IMR-90 (cell line): Measurements from ENCODE around the gene KIF22. TPM values are rescaled to one million over a fixed set of nuclear protein-coding genes. Genes with fewer than 3 reads are reported as not detected.
A peak's percentile ranks its signal among the peaks of the same experiment; 100 is the strongest.

Experiments
- ATAC-seq: fragments of 200-7000 bp; cut with Tn5 transposase; 2 replicates; pipeline ENCODE4 v1.9.1; 2020; ENCODE audit warnings: low read depth, mild to moderate bottlenecking, moderate library complexity
- Bru-seq: library from RNA; stranded (reverse); fragments of 400-500 nt; gene quantifications from one replicate; lab custom pipeline; 2021; lab: Mats Ljungman, UMichigan
- BruChase-seq, 2 experiments: library from RNA; stranded (reverse); fragments of 400-500 nt; gene quantifications; one replicate each; lab custom pipeline; 2021; lab: Mats Ljungman, UMichigan
- BruUV-seq: library from RNA; stranded (reverse); fragments of 400-500 nt; replicated peaks from 2 replicates; lab custom pipeline; 2021; lab: Mats Ljungman, UMichigan
- CTCF ChIA-PET: fragments of 300-600 bp; formaldehyde crosslinking; extraction: SDS; loops from one replicate; lab custom pipeline; 2021; ENCODE audit warnings: antibody characterized with exemption; lab: Yijun Ruan, JAX
- POLR2A ChIA-PET: fragments of 300-600 bp; sonication (Branson Sonifier 250); formaldehyde crosslinking; loops from one replicate; lab custom pipeline; 2022; ENCODE audit warnings: antibody characterized with exemption; ENCODE audit not compliant: unreplicated experiment; lab: Charles Lee
- DNase-seq: peaks from one replicate; pipeline ENCODE4 v3.0.0; 2013
- H2AFZ ChIP-seq: replicated peaks from 2 replicates; pipeline ENCODE3; 2013; ENCODE audit warnings: low read length, mild to moderate bottlenecking; ENCODE audit not compliant: poor library complexity
- H2AK5ac ChIP-seq: 2 replicates; pipeline ENCODE4 v1.6.1; 2013; ENCODE audit warnings: low read depth, low read length, inconsistent platforms
- H2AK9ac ChIP-seq: replicated peaks from 2 replicates; pipeline ENCODE3; 2013; ENCODE audit warnings: mild to moderate bottlenecking, low read depth, low read length, moderate library complexity; ENCODE audit not compliant: poor library complexity
- H2BK120ac ChIP-seq: 2 replicates; pipeline ENCODE4 v1.6.1; 2013; ENCODE audit warnings: low read depth, low read length, inconsistent platforms
- H2BK15ac ChIP-seq: 3 replicates; pipeline ENCODE4 v1.6.1; 2013; ENCODE audit warnings: low read depth, low read length, inconsistent platforms
- H2BK20ac ChIP-seq: 2 replicates; pipeline ENCODE4 v1.6.1; 2013; ENCODE audit warnings: low read depth, mild to moderate bottlenecking, inconsistent platforms, low read length, moderate library complexity
- H2BK5ac ChIP-seq: 2 replicates; pipeline ENCODE4 v1.6.1; 2013; ENCODE audit warnings: mild to moderate bottlenecking, low read depth, low read length, inconsistent platforms; ENCODE audit not compliant: poor library complexity, severe bottlenecking
- H3K14ac ChIP-seq: replicated peaks from 2 replicates; pipeline ENCODE4 v1.6.1; 2013; ENCODE audit warnings: low read depth, low read length, inconsistent platforms
- H3K18ac ChIP-seq: 2 replicates; pipeline ENCODE4 v1.6.1; 2013; ENCODE audit warnings: low read depth, low read length, control low read depth
- H3K23ac ChIP-seq: 2 replicates; pipeline ENCODE4 v1.6.1; 2013; ENCODE audit warnings: low read depth, low read length, inconsistent platforms
- H3K27ac ChIP-seq: 2 replicates; pipeline ENCODE4 v1.5.1; 2013; ENCODE audit warnings: mild to moderate bottlenecking, control low read depth, low read length; ENCODE audit not compliant: insufficient read depth
- H3K27me3 ChIP-seq: 2 replicates; pipeline ENCODE4 v1.6.1; 2013; ENCODE audit warnings: low read length; ENCODE audit not compliant: control insufficient read depth, insufficient read depth
- H3K36me3 ChIP-seq: 2 replicates; pipeline ENCODE4 v1.6.1; 2013; ENCODE audit warnings: low read length, mixed read lengths; ENCODE audit not compliant: control insufficient read depth, insufficient read depth
- H3K4ac ChIP-seq: 2 replicates; pipeline ENCODE4 v1.6.1; 2013; ENCODE audit warnings: low read depth, low read length, inconsistent platforms
- H3K4me1 ChIP-seq: 2 replicates; pipeline ENCODE4 v1.6.1; 2013; ENCODE audit warnings: low read length, mixed read lengths; ENCODE audit not compliant: control insufficient read depth, insufficient read depth
- H3K4me2 ChIP-seq: 2 replicates; pipeline ENCODE4 v1.6.1; 2013; ENCODE audit warnings: low read depth, mild to moderate bottlenecking, control low read depth, low read length, moderate library complexity
- H3K4me3 ChIP-seq: 2 replicates; pipeline ENCODE4 v1.5.1; 2013; ENCODE audit warnings: low read depth, mild to moderate bottlenecking, control low read depth, low read length, moderate library complexity; ENCODE audit not compliant: insufficient read depth
- H3K56ac ChIP-seq: 2 replicates; pipeline ENCODE4 v1.6.1; 2013; ENCODE audit warnings: low read length, inconsistent platforms; ENCODE audit not compliant: insufficient read depth; ENCODE audit errors: extremely low read depth
- H3K79me1 ChIP-seq, 2 experiments: 2 replicates each; pipeline ENCODE4 v1.6.1; 2013; ENCODE audit warnings: low read length in 2 of 2, inconsistent platforms in 1 of 2, low read depth in 1 of 2
- H3K9ac ChIP-seq: 2 replicates; pipeline ENCODE4 v1.6.1; 2013; ENCODE audit warnings: low read depth, low read length, control low read depth
- H3K9me1 ChIP-seq: 2 replicates; pipeline ENCODE4 v1.6.1; 2013; ENCODE audit warnings: low read length, inconsistent platforms; ENCODE audit not compliant: insufficient read depth
- H3K9me3 ChIP-seq: 2 replicates; pipeline ENCODE4 v1.6.1; 2013; ENCODE audit warnings: low read length; ENCODE audit not compliant: control insufficient read depth, insufficient read depth
- H4K20me1 ChIP-seq: 2 replicates; pipeline ENCODE4 v1.6.1; 2013; ENCODE audit warnings: low read length, inconsistent platforms; ENCODE audit not compliant: insufficient read depth
- H4K5ac ChIP-seq: 2 replicates; pipeline ENCODE4 v1.6.1; 2013; ENCODE audit warnings: mild to moderate bottlenecking, low read depth, low read length, control low read depth
- H4K8ac ChIP-seq, 2 experiments: 2 replicates each; pipeline ENCODE4 v1.6.1; 2013; ENCODE audit warnings: low read depth in 2 of 2, low read length in 2 of 2, control low read depth in 1 of 2, inconsistent platforms in 1 of 2
- H4K91ac ChIP-seq: 2 replicates; pipeline ENCODE4 v1.6.1; 2013; ENCODE audit warnings: low read depth, low read length, inconsistent platforms; ENCODE audit not compliant: insufficient read depth
- FOS ChIP-seq: fragments of 150-350 bp; IDR thresholded peaks from 2 replicates; pipeline ENCODE4 v1.6.1; 2016; ENCODE audit warnings: low read depth, low read length
- MAFK ChIP-seq: IDR thresholded peaks from 2 replicates; pipeline ENCODE4 v1.6.1; 2012; ENCODE audit warnings: low read depth, low read length, improper control_type of control experiment
- MAZ ChIP-seq: IDR thresholded peaks from 2 replicates; pipeline ENCODE4 v1.6.1; 2012; ENCODE audit warnings: low read depth, mild to moderate bottlenecking, low read length, improper control_type of control experiment, moderate library complexity, borderline replicate concordance
- MXI1 ChIP-seq: IDR thresholded peaks from 2 replicates; pipeline ENCODE4 v1.6.1; 2012; ENCODE audit warnings: low read depth, mild to moderate bottlenecking, low read length, moderate library complexity, borderline replicate concordance
- NFE2L2 ChIP-seq: fragments of 150-350 bp; IDR thresholded peaks from 2 replicates; pipeline ENCODE4 v1.6.1; 2016; ENCODE audit warnings: low read depth, mild to moderate bottlenecking, low read length
- POLR2A ChIP-seq: IDR thresholded peaks from 2 replicates; pipeline ENCODE4 v1.6.1; 2012; ENCODE audit warnings: mild to moderate bottlenecking, low read depth, low read length
- RAD21 ChIP-seq: IDR thresholded peaks from 2 replicates; pipeline ENCODE4 v1.6.1; 2012; ENCODE audit warnings: low read length, improper control_type of control experiment
- RCOR1 ChIP-seq: IDR thresholded peaks from 2 replicates; pipeline ENCODE4 v1.6.1; 2012; ENCODE audit warnings: mild to moderate bottlenecking, low read length, improper control_type of control experiment; ENCODE audit not compliant: insufficient replicate concordance
- RFX5 ChIP-seq: IDR thresholded peaks from 2 replicates; pipeline ENCODE4 v1.8.0; 2012; ENCODE audit warnings: low read depth, mild to moderate bottlenecking, low read length, moderate library complexity
- SMC3 ChIP-seq: fragments of 150-350 bp; IDR thresholded peaks from 2 replicates; pipeline ENCODE4 v1.6.1; 2016; ENCODE audit warnings: low read depth, mild to moderate bottlenecking, antibody characterized with exemption, low read length, moderate library complexity
- WGBS, 2 experiments: methylation state at CpG; one replicate each; pipeline versions ENCODE4 v1.1.5 to v1.1.7; 2013; ENCODE audit warnings: missing lambda C conversion rate in 2 of 2; ENCODE audit not compliant: insufficient read length in 1 of 2; ENCODE audit errors: extremely low coverage in 2 of 2; 5-methylcytosine and 5-hydroxymethylcytosine counted together
- dilution Hi-C: fragments of 300-500 bp; cut with HindIII; formaldehyde crosslinking; loops from one replicate; pipeline ENCODE4 v1.14.3; 2018; ENCODE audit warnings: low sequenced_read_pairs; ENCODE audit not compliant: unreplicated experiment
- in situ Hi-C: fragments of 300-500 bp; cut with MboI; formaldehyde crosslinking; loops from 3 replicates; pipeline ENCODE4 v1.14.3; 2019; ENCODE audit warnings: low sequenced_read_pairs, inconsistent platforms, mixed read lengths
- intact Hi-C: fragments of 100-400 bp; cut with micrococcal nuclease; formaldehyde crosslinking; loops from 2 replicates; pipeline ENCODE4 v1.10.0; 2022
- long read RNA-seq: library from polyadenylated mRNA; unstranded; transcript quantifications from one replicate; pipeline ENCODE4 v2.0.0, GENCODE V29; 2021; ENCODE audit not compliant: unreplicated experiment
- polyA plus RNA-seq, 3 experiments: library from polyadenylated mRNA; depleted of rRNA; stranded (reverse); fragments of >200 nt; gene quantifications; 2 replicates each; pipeline ENCODE4 v1.2.3, GENCODE V29; 2012; ENCODE audit warnings: low replicate concordance in 1 of 3
- total RNA-seq: library from RNA; depleted of rRNA; stranded (reverse); fragments of >200 nt; gene quantifications from 2 replicates; pipeline ENCODE4 v1.2.3, GENCODE V29; 2012; rRNA removed
- TF ChIP-seq, protein P1 (sequence below): fragments of 150-350 bp; IDR thresholded peaks from 2 replicates; pipeline ENCODE4 v1.6.1; 2016; ENCODE audit warnings: low read depth, mild to moderate bottlenecking, low read length, moderate library complexity, borderline replicate concordance
- TF ChIP-seq, protein P2 (sequence below): fragments of 150-350 bp; IDR thresholded peaks from 2 replicates; pipeline ENCODE4 v1.6.1; 2017; ENCODE audit warnings: mild to moderate bottlenecking, antibody characterized with exemption, low read length, low read depth

The KIF22 gene
- 40.8 and 43.0 TPM in 2 replicates for total RNA-seq
- 65.1 and 66.0 TPM in 2 replicates for polyA plus RNA-seq (2012; rRNA removed)
- 29.9 and 41.8 TPM in 2 replicates for polyA plus RNA-seq (2012; cell fraction: cytosol; rRNA removed)
- 96.9 and 151 TPM in 2 replicates for polyA plus RNA-seq (2012; cell fraction: nucleus; rRNA removed; ENCODE audit: low replicate concordance)
- percentile 52 among the genes with signal in this experiment for Bru-seq, nascent RNA
- BruChase-seq, experiment 1, labeled RNA remaining after a 6-hour chase = percentile 54 among the genes with signal in this experiment
- BruChase-seq, experiment 2, labeled RNA remaining after a 2-hour chase = percentile 50 among the genes with signal in this experiment
- long read RNA-seq, transcript KIF22-201 (14 exons, 2,113 nt) = major isoform, 17 of 37 reads
- long read RNA-seq, partial matches to known transcripts = 16 of 37 reads
- long read RNA-seq, other reads (novel, unspliced or antisense) = 4 of 37 reads

DNA sequence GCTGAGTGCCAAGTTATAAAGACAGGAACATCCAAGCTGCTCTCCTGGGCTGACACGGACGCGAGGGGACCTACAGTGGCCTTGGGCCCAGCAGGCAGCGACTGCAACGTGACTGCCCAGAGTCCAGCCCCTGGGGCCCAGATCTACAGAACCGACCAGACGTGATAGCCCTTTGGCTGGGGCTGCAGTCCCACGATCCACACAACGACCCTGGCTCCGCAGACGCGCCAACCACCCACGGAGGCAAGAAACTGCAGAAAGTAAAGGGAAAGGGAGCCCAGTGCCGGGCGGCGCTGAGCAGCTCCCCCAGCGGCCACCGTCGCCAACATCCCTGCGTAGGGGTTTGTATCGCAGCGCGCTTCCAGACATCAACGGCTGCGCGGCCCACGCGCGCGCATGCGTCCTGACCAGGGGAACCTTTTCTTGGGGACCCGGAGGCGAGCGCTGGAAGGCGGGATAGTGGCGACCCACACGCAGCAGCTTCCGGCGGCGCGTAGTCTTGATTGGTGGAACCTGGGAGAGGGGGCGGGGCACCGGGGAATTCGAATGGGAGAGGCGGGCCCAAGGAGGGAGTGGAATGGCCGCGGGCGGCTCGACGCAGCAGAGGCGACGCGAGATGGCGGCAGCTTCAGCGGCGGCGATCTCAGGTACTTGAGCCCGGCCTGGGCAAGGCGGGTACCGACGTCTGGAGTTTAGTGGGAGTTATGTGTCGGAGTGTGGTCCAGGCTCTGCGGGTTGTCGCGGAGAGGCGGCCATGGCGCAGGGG lies at the start of gene KIF22:
Gene KIF22, plus strand, starts transcription at position 569 of the 766 bp plus-strand sequence. Its CDS starts 9 bp downstream, at position 578.
- in situ Hi-C loops = no loop called here
- no TSS peak for BruUV-seq
- CTCF ChIA-PET = interaction anchor here (0.8 to 1.7 kb wide), 5 partner anchors 14 to 58 kb away, joined by 3 to 4 read pairs (median 3); no protein-coding TSS in a partner anchor
- TF ChIP-seq, protein P1, sequence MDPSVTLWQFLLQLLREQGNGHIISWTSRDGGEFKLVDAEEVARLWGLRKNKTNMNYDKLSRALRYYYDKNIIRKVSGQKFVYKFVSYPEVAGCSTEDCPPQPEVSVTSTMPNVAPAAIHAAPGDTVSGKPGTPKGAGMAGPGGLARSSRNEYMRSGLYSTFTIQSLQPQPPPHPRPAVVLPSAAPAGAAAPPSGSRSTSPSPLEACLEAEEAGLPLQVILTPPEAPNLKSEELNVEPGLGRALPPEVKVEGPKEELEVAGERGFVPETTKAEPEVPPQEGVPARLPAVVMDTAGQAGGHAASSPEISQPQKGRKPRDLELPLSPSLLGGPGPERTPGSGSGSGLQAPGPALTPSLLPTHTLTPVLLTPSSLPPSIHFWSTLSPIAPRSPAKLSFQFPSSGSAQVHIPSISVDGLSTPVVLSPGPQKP = no peak
- TF ChIP-seq RFX5 (peak; percentile 46; the same call in 1 of the 2 replicates), NFE2L2 (0 out of 2 replicates have a peak, but pooled peaks have one; percentile 2), POLR2A (peak; percentile 52; the same call in 1 of the 2 replicates), MAFK (no peak), SMC3 (peak; percentile 38; the same call in 1 of the 2 replicates), MXI1 (peak; percentile 95), FOS (0 out of 2 replicates have a peak, but pooled peaks have one; percentile 21), RAD21 (peak; percentile 62), MAZ (peak; percentile 76; the same call in 1 of the 2 replicates), RCOR1 (peak; percentile 77)
- TF ChIP-seq, protein P2, sequence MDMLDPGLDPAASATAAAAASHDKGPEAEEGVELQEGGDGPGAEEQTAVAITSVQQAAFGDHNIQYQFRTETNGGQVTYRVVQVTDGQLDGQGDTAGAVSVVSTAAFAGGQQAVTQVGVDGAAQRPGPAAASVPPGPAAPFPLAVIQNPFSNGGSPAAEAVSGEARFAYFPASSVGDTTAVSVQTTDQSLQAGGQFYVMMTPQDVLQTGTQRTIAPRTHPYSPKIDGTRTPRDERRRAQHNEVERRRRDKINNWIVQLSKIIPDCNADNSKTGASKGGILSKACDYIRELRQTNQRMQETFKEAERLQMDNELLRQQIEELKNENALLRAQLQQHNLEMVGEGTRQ = no peak

More for the DNA sequence above, at the start of gene KIF22:
- Histone ChIP-seq H3K4ac (peak within 1 kb of the TSS; percentile 95), H3K4me2 (peak within 1 kb of the TSS; percentile 94), H2BK120ac (peak within 1 kb of the TSS; percentile 78), H3K4me1 (peaks cover 3% of the 10 kb centered on the region), H2AFZ (peak within 1 kb of the TSS; percentile 98), H3K4me3 (peak within 1 kb of the TSS; percentile 77), H3K79me1 (peaks cover 18 to 45% of the 10 kb centered on the region in 2 experiments; a peak in 3 of 4 replicates), H2AK5ac (peak within 1 kb of the TSS; percentile 94), H2AK9ac (peak within 1 kb of the TSS; percentile 71), H3K9ac (peak within 1 kb of the TSS; percentile 87), H4K20me1 (no peaks in the 10 kb centered on the region), H3K18ac (peak within 1 kb of the TSS; percentile 20), H3K9me1 (peaks cover 10% of the 10 kb centered on the region), H2BK15ac (peak within 1 kb of the TSS; percentile 87; the same call in 2 of the 3 replicates), H4K91ac (peak within 1 kb of the TSS; percentile 92), H4K8ac (peak within 1 kb of the TSS; percentile 99), H2BK20ac (peak within 1 kb of the TSS; percentile 57), H3K14ac (peak within 1 kb of the TSS; percentile 97), H3K27ac (peak within 1 kb of the TSS; percentile 77), H4K5ac (peak within 1 kb of the TSS; percentile 95), H3K36me3 (no peaks in the 10 kb centered on the region), H3K9me3 (no peaks in the 10 kb centered on the region), H3K27me3 (no peaks in the 10 kb centered on the region), H3K23ac (peak within 1 kb of the TSS; percentile 85), H2BK5ac (peak within 1 kb of the TSS; percentile 74), H3K56ac (peak within 1 kb of the TSS; percentile 79)
- 1% methylated on average over 18 of the region's 67 CpGs; no CpG with 5 or more reads in 1 of the 2 experiments for WGBS, 2 experiments
- POLR2A ChIA-PET = no interaction called here
- intact Hi-C loops (loop anchor here (2.0 kb wide), 1 partner anchor 90 kb away; no protein-coding TSS in a partner anchor), dilution Hi-C loops (no loop called here)
- peak; percentile 98 for DNase-seq
- ATAC-seq = peak; percentile 96
